Loucy (cell line): Measurements from ENCODE around the gene CLIP1.

Experiments
- CTCF ChIP-seq: fragments of 200-600 bp; sonication (generic); conservative IDR thresholded peaks from 2 replicates; pipeline ENCODE4 v1.5.1; 2014; ENCODE audit warnings: mild to moderate bottlenecking, antibody characterized with exemption, low read length
- EZH2phosphoT487 ChIP-seq: fragments of 200-600 bp; IDR thresholded peaks from 2 replicates; pipeline ENCODE4 v1.6.1; 2018; ENCODE audit warnings: antibody characterized with exemption, mild to moderate bottlenecking, moderate library complexity, borderline replicate concordance

- TF ChIP-seq CTCF (no peak), EZH2phosphoT487 (no peak)
These were observed 41.4 kb downstream of the CLIP1 start for GRCh38 chr12:122381021-122381420.
